Measurements from ENCODE around the gene AACS. TPM values are rescaled to one million over a fixed set of nuclear protein-coding genes. Genes with fewer than 3 reads are reported as not detected.

The AACS gene
- total RNA-seq, 1 donor from 2014 or later: 31.3 TPM

DNA sequence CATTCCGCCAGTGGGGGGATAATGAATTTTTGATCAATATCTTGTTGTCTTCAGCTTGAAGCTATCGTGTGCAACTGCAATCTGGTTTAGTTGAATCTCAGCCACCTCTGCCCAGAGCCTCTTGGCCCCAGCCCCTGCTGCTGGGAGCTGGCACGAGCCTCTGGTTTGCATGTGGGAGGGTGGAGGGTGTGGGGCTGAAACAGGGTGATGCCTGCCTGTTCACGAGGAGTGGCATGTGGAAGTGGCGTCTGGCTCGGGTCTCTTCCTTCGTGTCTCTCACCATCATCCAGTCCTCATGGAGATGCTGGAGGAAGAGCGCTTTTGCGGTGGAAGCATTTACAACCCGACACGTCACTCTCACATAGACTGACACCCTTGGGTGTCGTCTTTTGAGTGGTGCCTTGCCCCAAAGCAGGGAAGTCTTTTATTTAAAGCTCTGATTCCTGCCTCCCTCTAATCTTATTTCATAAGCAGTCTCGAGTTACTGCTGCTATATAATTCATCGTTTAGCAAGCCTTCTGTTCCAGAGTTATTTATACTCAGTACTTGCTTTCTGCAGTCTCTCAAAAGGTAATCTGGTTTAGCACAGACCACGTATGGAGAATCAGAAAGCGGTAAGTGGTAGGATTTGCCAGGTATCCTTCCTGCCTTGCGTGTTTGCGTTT is 64.5 kb downstream of the AACS start:
- no peak for ATAC-seq
- intact Hi-C loops (cut with DNase I): no loop called here
- no peak overlapping the region for H3K27ac ChIP-seq

GRCh38 chr12:125131958-125132357 is 66.7 kb downstream of the AACS start:
- intact Hi-C loops (cut with DNase I): no loop called here
- no peak overlapping the region for H3K27ac ChIP-seq
- H3K4me1 ChIP-seq: no peaks in the 10 kb centered on the region
- no peaks in the 10 kb centered on the region for H3K9me3 ChIP-seq
- H3K36me3 ChIP-seq: no peaks in the 10 kb centered on the region
- H3K27me3 ChIP-seq: no peaks in the 10 kb centered on the region
- DNase-seq: no peak
- H3K4me3 ChIP-seq: no peak overlapping the region
- no peak for TF ChIP-seq CTCF (IDR thresholded peaks at IDR 0.05)
- ATAC-seq: no peak

More for the DNA sequence above, 64.5 kb downstream of the AACS start:
- Histone ChIP-seq H3K9me3 (no peaks in the 10 kb centered on the region), H3K4me1 (no peaks in the 10 kb centered on the region), H3K4me3 (no peak overlapping the region), H3K27me3 (no peaks in the 10 kb centered on the region), H3K36me3 (no peaks in the 10 kb centered on the region)
- no peak for DNase-seq
- TF ChIP-seq CTCF (IDR thresholded peaks at IDR 0.05): no peak

DNA sequence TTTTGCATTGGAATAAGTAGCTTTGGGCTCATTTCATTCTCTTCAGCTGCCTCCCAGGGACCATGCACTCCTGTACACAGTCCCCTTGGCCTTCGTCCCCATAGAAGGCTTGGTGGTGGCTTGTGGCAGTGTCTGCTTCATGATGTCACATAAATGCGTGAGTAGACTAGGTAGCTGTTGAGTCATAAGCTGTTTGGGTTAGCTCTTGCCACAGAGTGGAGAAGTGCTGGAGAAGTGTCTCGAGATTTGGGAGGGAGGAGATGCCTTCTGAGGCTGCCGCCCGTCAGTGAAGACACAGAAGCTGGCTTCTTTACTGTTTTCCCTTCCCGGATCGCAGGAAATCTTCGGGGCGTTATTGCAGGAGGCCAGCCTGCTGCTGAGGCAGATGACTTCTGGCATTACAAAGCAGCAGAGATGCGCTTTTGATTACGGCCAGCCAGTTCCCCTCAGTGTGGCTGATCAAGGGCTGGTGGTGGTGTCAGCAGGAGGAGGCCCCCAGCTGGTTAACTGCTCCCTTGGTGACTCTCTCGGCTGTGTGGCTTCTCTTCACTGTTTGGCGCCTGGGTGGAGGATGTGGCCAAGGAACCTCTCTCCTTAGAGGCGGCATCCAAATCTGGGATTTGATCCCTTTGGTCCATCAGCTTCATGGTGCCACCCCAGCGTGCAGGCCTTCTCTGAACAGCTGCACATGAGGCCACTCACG is 67.6 kb downstream of the AACS start:
- H3K9me3 ChIP-seq: no peaks in the 10 kb centered on the region
- DNase-seq (no peak), ATAC-seq (no peak)
- H3K27ac ChIP-seq: no peak overlapping the region
- H3K4me3 ChIP-seq: no peak overlapping the region
- intact Hi-C loops (cut with DNase I): no loop called here
- no peaks in the 10 kb centered on the region for H3K27me3 ChIP-seq
- no peaks in the 10 kb centered on the region for H3K36me3 ChIP-seq
- H3K4me1 ChIP-seq: no peaks in the 10 kb centered on the region
- TF ChIP-seq CTCF (IDR thresholded peaks at IDR 0.05): no peak

DNA sequence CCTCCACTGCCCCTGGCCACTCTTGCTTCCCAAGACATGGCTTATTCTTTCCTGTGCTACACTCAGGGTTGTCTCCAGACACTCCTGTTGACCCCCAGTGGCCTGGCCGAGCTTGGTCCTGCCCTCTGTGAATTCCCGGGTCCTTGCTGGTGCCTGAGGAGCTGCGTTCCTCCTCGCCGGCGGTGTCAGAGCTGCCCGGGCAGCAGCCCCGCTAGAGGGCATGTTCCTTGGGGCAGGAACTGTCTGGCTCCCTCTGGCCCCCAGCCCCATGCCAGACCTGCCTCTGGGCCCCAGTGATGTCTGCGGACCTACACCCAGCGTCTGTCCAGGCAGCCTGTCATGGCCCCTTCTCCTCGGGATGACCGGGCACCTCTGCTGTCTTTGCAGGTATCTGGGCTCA is 68.4 kb downstream of the AACS start:
- intact Hi-C loops (cut with DNase I): no loop called here

GRCh38 chr12:125134576-125134975 is 69.3 kb downstream of the AACS start:
- no peak overlapping the region for H3K27ac ChIP-seq
- no peaks in the 10 kb centered on the region for H3K4me1 ChIP-seq
- H3K27me3 ChIP-seq: no peaks in the 10 kb centered on the region
- H3K9me3 ChIP-seq: no peaks in the 10 kb centered on the region
- no peak for ATAC-seq
- no peak overlapping the region for H3K4me3 ChIP-seq
- H3K36me3 ChIP-seq: no peaks in the 10 kb centered on the region
- no peak for TF ChIP-seq CTCF (IDR thresholded peaks at IDR 0.05)
- intact Hi-C loops (cut with DNase I): no loop called here
- DNase-seq: no peak

More for the DNA sequence above, 68.4 kb downstream of the AACS start:
- DNase-seq (no peak), ATAC-seq (no peak)
- Histone ChIP-seq H3K36me3 (no peaks in the 10 kb centered on the region), H3K9me3 (no peaks in the 10 kb centered on the region), H3K27ac (no peak overlapping the region), H3K4me3 (no peak overlapping the region), H3K4me1 (no peaks in the 10 kb centered on the region), H3K27me3 (no peaks in the 10 kb centered on the region)
- no peak for TF ChIP-seq CTCF (IDR thresholded peaks at IDR 0.05)
